NCI-H187 (cell line): ENCODE measurements around the gene PPIF.
A peak's percentile ranks its signal among the peaks of the same experiment; 100 is the strongest.

ENCODE experiments used
- DNase-seq, 2 experiments: peaks; one replicate each; lab custom pipeline; 2025; lab: John Stamatoyannopoulos, UW

Gene PPIF

GRCh38 chr10:79349072-79349491 lies 1.8 kb downstream of the PPIF start:
- no peak for DNase-seq

- DNase-seq = no peak
Observed at GRCh38 chr10:79349766-79350406, 2.6 kb downstream of the PPIF start.

GRCh38 chr10:79350407-79351154 lies 3.3 kb downstream of the PPIF start:
- DNase-seq = no peak

DNA sequence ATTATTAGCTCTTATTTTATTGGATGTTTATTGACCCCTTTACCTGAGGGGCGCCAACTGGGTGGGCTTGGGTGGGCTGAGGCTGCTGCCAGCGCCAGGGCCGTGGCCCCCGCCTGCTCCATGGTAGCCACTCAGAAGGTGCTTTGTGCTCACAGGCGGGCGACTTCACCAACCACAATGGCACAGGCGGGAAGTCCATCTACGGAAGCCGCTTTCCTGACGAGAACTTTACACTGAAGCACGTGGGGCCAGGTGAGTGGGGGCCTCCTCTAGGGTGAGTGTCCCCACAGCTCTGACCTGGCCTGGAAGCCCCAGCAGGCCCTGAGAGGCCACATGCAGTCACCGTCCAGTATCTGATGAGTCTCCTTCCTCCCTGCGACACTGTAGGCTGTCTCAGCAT lies 4.1 kb downstream of the PPIF start:
- no peak for DNase-seq

DNA sequence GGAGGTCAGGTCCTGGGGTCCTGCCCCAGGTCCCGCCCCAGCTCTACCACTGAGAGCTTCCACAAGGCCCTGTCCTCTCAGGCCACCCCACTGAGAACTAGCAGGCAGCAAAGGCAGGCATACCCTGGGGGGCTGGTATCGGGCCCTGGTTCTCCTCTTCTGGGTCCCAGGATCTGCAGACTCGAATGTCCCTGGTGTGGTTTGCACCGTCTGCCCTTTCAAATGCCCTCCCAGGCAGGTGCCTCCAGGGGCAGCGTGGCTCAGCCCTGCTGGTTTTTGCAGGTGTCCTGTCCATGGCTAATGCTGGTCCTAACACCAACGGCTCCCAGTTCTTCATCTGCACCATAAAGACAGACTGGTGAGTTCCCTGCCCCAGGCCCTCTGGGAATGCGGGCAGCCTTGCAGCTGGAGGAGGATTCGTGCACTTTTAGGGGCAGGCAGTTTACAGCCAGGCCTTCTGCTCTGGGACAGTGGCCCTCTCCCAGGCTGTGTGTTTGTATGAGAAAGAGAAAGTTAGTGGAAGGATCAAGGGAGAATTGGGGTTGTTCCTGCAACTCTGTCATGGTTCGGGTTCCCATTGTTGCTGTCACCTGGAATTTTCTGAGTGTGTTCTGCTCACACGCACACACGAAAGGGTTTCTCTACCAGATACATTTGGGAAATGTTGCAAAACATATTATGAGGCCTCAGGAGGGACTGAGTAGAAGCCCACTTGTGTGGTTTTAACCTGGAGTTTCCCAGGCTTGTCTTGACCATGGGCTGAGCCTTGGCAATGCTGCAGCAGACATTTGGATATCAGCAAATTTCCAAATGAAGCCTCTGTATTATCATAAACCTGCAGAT lies 5.0 kb downstream of the PPIF start:
- no peak for DNase-seq

DNA sequence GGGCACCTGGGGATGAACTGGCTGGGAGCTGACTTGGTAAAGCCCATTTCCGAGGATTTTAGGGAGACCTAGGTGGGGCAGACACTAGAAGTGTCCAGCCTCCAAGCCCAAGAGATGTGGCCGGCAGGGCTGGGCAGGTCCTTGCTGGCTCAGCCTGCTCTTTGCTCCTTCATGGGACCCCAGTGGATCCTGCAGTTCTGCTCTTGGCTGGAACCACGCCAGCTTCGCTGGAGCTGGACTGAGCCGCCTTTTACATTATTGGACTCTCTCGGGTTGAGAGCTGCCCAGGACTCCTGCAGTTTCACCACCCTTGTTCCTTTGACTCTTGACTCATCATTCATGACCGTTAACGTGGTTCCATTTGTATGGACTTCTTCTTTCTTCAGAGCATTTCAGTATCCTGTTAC lies 5.7 kb downstream of the PPIF start:
- no peak for DNase-seq

DNA sequence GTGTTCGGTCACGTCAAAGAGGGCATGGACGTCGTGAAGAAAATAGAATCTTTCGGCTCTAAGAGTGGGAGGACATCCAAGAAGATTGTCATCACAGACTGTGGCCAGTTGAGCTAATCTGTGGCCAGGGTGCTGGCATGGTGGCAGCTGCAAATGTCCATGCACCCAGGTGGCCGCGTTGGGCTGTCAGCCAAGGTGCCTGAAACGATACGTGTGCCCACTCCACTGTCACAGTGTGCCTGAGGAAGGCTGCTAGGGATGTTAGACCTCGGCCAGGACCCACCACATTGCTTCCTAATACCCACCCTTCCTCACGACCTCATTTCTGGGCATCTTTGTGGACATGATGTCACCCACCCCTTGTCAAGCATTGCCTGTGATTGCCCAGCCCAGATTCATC lies 6.5 kb downstream of the PPIF start:
- DNase-seq = no peak

GRCh38 chr10:79354141-79354540 lies 6.9 kb downstream of the PPIF start:
- no peak for DNase-seq

DNA sequence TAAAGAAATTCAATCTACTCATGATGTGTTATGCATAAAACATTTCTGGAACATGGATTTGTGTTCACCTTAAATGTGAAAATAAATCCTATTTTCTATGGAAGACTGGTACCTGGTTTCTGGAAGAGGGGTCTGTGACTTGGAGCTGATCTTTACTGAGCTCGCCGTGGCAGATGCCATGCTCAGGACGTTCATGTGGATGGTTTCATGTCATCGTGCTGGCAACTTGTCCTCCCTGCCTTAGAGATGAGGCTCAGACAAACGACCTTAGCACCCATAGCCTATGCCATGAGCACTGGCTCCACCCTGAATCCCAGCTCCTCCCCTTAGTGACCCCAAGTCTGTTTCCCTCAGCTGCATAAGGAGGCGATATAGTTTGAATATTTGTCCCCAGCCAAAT lies 7.3 kb downstream of the PPIF start:
- DNase-seq = no peak

- DNase-seq = no peak
Observed at GRCh38 chr10:79355420-79356017, 8.2 kb downstream of the PPIF start.

DNA sequence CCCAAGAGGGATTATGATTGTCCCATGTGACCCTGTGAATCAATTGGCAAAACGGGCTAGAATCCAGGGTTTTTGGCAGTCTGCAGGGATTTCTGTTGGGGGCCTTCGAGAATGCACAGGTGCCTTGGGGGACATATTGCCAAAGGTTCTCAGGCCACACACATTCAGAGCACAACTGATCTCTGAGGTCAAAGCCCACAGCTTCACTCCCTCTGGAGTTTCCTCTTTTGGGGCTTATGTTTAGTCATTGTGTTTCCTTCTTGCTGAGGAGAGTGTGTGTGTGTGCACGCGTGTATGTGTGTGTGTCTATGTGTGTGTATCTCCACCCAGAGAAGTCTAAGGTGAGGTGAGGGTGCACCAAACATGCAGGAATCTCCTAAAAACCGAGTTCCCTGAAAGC lies 8.8 kb downstream of the PPIF start:
- DNase-seq = no peak

GRCh38 chr10:79357180-79357579 lies 9.9 kb downstream of the PPIF start:
- DNase-seq = no peak

- DNase-seq = no peak
Observed at GRCh38 chr10:79358811-79359210, 11.5 kb downstream of the PPIF start.

- no peak for DNase-seq
Observed at GRCh38 chr10:79359816-79360498, 12.7 kb downstream of the PPIF start.

DNA sequence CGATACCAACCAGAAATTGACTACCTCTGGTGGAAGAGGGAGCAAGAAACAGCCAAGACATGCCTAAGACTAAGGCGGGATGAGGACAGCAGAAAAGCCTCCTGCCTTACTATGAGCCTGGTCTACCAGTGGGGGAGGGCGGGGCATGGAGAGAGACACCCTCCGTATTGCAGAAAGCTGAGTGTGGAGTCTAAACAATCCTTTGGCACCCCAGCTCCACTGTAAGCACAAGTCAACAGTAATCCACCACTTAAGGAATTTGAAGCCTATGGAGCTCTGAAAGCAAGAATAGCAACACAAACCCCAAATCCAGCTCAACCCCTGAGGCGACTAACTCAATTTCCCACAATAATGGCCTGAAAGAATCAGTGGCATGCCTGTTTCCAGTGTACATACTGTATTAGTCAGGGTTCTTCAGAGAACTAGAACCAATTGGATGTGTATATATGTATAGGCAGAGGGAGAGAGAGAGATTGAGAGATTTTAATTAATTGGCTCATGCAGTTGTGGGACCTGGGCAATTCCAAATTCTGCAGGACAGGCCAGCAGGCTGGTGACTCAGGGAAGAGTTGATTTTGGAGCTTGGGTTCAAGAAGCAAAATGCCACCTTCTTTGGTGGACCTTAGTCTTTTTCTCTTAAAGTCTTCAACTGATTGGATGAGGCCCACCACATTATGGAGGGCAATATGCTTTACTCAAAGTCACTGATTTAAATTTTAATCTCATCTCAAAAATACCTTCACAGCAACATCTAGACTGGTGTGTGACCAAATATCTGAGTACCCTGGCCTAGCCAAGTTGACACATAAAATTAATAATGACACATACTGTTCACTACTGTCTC lies 13.5 kb downstream of the PPIF start:
- DNase-seq = no peak

- no peak for DNase-seq
Observed at GRCh38 chr10:79361726-79362397, 14.6 kb downstream of the PPIF start.

- no peak for DNase-seq
Observed at GRCh38 chr10:79367426-79368189, 20.3 kb downstream of the PPIF start.

- DNase-seq = no peak
Observed at GRCh38 chr10:79372871-79373270, 25.6 kb downstream of the PPIF start.

DNA sequence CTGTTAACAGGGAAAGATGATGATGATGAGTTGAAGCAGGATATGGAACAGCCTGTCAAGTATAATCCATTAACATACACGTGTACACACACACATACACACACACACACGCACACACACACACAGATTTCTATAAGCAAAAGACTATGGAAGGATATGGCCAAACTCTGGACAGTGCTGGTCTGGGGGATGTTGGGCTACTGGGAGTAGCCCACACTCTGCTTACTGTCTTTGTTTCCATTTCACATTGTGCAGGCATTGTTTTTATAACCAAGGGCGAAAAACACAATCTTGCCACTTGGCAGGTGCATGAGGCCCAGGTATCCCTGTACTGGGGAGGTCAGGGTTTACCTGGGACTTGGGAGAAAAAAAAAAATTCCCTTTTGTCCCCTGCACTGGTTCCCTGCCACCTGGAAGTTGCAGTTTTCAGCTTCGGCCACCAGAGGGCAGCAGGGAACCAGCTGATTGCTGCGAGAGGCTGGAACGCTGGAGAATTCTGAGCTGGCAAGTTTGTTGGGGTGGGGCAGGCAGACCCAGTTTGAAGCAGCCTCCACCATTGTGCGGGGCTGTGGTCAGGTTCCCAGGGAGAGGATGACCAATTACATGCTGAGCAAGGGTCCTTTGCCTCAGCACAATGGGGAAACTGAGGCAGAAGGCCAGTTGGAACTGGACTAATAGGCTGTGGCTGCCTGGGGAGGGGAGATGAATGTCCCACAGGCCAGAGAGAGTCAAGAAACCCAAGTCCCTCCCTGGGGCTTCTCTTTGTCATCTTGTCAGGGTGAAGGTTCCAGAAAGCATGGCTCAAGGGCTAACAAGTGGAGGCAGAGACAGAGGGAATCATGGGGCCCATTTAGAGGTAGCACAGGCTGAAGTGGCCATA lies 27.3 kb downstream of the PPIF start:
- peak; percentile 2 to 36 for DNase-seq
